ENCODE results near the gene GIGYF2.
"Not testable (repeated sequence)": the region's sequence is repeated elsewhere in the genome, so short reads cannot be mapped to it uniquely, and the experiment has no call there.

Gene GIGYF2

DNA sequence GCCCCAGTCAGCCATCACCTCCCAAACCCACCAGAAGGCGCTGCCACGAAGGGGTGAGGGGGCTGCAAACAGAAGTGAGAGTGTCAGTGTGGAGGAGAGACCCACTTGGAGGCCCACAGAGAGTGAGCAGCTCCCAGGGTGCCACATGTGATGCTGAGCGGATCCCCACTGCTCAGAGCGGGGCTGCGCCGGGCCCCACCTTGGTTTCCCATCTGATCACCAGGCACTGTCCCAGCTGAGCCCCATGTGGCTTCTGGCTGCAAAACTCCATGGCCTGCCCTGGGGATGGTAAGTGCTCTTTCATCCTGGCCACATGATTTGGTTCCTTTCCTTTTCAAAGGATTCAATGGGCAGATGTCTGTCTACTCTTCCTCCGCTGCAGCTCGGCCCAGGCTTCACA, 196.7 kb downstream of the GIGYF2 start:
- DNase-seq (ENCODE audit: low read depth) = no peak

GRCh38 chr2:232894251-232894650, 197.1 kb downstream of the GIGYF2 start:
- DNase-seq (ENCODE audit: low read depth) = no peak

DNA sequence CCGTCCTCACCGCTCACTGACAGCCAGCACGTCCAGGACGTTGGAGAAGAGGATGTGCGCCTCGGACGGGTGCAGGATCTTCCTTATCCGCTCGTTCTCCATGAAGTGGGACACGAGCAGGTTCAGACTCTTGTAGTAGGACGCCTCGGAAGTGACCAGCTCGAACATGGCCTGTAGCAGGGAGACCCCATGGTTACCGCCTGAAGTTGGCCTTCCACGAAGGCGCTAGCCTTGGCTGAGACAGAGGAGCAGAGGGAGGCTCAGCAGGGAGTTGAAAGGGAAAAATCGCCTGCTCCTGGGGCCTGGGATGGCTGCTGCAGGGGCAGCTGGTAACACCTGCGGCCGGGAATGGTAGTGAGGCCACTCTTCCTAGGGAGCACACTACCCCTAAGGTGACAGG, 197.6 kb downstream of the GIGYF2 start:
- no peak for DNase-seq (ENCODE audit: low read depth)

DNA sequence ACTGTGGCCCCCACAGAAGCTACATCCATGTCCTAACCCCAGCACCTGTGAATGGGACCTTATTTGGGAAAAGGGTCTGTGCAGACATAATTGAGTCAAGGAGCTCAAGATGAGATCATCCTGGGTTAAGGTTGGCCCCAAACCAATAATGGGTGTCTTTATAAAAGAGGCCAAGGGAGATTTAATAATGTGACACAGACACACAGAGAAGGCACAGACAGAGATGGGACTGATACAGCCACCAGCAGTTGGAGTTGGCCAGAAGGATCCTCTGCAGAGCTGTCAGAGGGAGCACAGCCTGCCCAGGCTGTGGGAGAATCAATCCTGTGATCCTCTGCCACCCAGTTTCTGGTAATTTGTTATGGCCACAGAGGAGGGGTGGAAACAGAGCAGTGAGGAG, 199.0 kb downstream of the GIGYF2 start:
- DNase-seq (ENCODE audit: low read depth) = no peak

DNA sequence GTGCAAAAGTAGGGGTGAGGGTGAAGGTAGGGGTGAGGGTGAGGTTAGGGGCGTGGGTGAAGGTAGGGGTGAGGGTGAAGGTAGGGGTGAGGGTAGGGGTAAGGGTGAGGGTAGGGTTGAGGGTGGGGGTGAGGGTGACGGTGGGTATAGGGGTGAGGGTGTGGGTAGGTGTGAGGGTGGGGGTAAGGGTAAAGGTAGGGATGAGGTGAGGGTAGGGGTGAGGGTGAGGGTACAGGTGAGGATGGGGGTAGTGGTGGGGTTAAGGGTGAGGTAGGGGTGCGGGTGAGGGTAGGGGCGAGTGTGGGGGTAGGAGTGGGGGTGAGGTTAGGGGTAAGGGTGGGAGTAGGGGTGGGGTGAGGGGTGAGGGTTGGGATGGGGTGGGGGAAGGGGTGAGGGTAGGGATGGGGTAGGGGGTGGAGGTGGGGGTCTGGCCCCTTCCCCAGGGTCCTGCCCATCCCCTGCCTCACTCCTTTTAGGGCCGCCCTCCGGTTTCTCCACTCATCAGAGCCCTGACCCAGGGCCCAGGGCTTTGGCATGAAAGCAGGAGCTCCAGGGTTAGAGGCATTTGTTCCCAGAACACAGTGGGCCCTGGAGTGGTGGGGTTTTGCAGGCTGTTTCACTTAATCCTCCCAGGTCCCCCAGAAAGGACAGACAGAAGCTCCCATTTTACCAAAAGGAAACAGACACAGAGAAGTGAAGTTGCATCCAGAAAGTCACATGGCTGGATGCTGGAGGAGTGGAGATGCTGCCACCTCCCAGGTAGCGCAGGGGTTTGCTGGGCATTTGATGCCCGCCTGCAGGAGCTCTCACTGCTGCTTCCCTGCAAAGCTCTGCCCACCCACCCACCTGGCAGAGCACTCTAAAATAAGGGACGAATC, 199.8 kb downstream of the GIGYF2 start:
- no peak for DNase-seq (ENCODE audit: low read depth)

DNA sequence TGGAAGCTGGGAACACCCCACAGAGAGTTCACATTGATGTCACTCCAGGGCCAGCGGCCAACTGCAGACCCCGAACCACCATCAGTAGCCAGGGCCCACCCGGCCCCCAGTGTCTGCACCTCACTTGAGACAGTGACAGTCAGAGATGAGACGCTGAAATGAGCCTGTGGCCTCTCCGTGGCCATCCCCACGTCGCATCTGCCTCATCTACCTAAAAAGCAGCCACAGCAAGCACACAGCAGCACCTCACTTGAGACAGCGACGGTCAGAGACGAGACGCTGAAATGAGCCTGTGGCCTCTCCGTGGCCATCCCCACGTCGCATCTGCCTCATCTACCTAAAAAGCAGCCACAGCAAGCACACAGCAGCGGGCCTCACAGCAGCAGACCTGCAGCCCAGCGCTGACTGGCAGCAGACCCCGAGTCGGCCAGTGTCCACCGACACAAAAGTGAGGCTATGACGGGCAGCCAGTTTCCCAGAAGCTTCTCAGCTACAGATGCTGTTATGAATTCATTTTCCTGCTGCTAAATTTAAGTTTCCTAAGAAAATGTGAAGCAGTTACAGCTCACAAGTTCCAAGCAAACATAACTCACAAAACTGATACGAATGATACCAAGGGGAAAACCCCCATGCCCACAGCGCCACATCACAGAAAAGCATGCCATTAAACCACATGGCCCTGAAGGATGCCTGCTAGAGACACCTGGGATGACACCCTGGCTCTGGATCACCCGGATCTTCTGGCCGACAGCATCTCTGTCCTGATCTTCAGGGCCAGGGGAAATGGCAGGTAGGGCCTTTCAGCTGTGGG, 200.7 kb downstream of the GIGYF2 start:
- no peak for DNase-seq (ENCODE audit: low read depth)

GRCh38 chr2:232898592-232899543, 201.7 kb downstream of the GIGYF2 start:
- peak; percentile 53 for DNase-seq (ENCODE audit: low read depth)

DNA sequence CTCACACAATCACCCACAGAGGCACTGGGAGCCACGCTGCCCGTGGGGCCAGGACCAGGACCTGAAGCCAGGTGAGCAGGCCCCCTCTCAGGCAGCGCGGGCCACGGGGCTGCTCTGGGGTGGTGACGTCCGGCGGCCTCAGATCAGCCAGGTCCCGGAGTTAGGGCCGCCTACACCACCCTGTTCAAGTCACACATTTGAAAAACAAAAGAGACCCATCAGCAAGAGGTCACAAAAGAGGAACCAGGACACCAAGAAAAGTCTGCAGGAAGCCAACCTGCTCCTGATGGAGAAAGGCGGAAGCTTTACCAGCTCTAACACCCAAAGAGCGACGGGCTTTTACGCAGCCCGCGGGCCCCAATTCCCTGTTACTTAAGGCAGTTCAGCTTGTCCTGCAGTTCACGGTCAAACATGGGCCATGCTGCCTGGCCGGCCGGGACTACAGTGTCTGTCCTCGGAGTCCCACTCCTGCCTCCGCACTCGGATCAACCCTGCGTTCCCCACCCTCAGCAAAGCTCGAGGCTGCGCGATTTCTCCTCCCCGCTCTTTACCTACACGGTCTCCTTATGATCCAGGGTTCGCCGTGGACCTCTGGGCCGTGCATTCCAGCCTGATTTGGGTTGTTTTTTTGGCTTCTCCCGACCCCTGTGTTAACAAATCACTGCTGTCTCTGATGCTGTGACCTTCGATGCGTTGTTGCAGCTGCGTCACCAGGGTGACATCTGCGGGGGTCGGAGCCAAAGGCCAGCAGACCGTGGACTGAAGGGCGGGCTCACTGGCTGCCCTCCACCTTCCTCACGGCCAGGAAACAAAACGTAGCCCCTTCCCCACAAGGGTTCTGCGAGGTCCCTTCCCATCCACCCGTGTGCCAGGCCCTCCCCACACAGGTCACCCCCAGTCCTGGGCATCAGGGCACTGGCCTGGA, 203.9 kb downstream of the GIGYF2 start:
- DNase-seq (ENCODE audit: low read depth) = no peak

GRCh38 chr2:232901736-232902578, 204.8 kb downstream of the GIGYF2 start:
- peak; percentile 91 for DNase-seq (ENCODE audit: low read depth)

GRCh38 chr2:232903989-232904388, 206.9 kb downstream of the GIGYF2 start:
- DNase-seq (ENCODE audit: low read depth) = no peak

- not testable (repeated sequence) for DNase-seq (ENCODE audit: low read depth)
Measured at GRCh38 chr2:232906867-232907717, 210.0 kb downstream of the GIGYF2 start.

DNA sequence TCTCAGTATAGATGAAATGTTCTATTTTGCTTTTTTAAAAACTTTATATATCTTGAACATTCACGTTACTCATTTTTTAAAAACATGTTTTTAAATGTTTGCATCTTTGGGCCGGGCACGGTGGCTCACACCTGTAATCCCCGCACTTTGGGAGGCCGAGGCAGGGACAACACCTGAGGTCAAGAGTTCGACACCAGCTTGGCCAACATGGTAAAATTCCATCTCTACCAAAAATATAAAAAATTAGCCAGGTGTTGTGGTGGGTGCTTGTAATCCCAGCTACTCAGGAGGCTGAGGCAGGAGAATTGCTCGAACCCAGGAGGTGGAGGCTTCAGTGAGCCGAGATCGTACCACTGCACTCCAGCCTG, 210.6 kb downstream of the GIGYF2 start:
- not testable (repeated sequence) for DNase-seq (ENCODE audit: low read depth)

- DNase-seq (ENCODE audit: low read depth) = no peak
Measured at GRCh38 chr2:232908695-232909094, 211.6 kb downstream of the GIGYF2 start.
